C4-2B (cell line): Measurements from ENCODE around the gene ADIPOR2.

Experiments used
- CTCF ChIP-seq: fragments of 450-650 bp; conservative IDR thresholded peaks from 2 replicates; pipeline ENCODE4 v1.5.1; 2017; ENCODE audit warnings: mild to moderate bottlenecking
- ZFX ChIP-seq: fragments of 450-650 bp; IDR thresholded peaks from 2 replicates; pipeline ENCODE4 v1.6.1; 2017

GRCh38 chr12:1819050-1819449 lies 128.2 kb downstream of the ADIPOR2 start:
- TF ChIP-seq CTCF (no peak), ZFX (no peak)
